ENCODE measurements around the gene RRP1B.
"Not testable (repeated sequence)": the region's sequence is repeated elsewhere in the genome, so short reads cannot be mapped to it uniquely, and the experiment has no call there.

The RRP1B gene

GRCh38 chr21:43676391-43676790 lies 17.0 kb downstream of the RRP1B start:
- DNase-seq: no peak

- no peak for DNase-seq
Observed at GRCh38 chr21:43679951-43680350, 20.6 kb downstream of the RRP1B start.

GRCh38 chr21:43680421-43680820 lies 21.1 kb downstream of the RRP1B start:
- not testable (repeated sequence) for DNase-seq

GRCh38 chr21:43681650-43682049 lies 22.3 kb downstream of the RRP1B start:
- DNase-seq: no peak

- no peak for DNase-seq
Observed at GRCh38 chr21:43684424-43684823, 25.1 kb downstream of the RRP1B start.

GRCh38 chr21:43686811-43687565 lies 27.6 kb downstream of the RRP1B start:
- no peak for DNase-seq

- no peak for DNase-seq
Observed at GRCh38 chr21:43687566-43688399, 28.4 kb downstream of the RRP1B start.

- no peak for DNase-seq
Observed at GRCh38 chr21:43688906-43689305, 29.5 kb downstream of the RRP1B start.

GRCh38 chr21:43689556-43690337 lies 30.4 kb downstream of the RRP1B start:
- DNase-seq: no peak

- no peak for DNase-seq
Observed at GRCh38 chr21:43690346-43690745, 31.0 kb downstream of the RRP1B start.

GRCh38 chr21:43691086-43691795 lies 31.9 kb downstream of the RRP1B start:
- no peak for DNase-seq

GRCh38 chr21:43691801-43692200 lies 32.4 kb downstream of the RRP1B start:
- no peak for DNase-seq

GRCh38 chr21:43692949-43693348 lies 33.6 kb downstream of the RRP1B start:
- DNase-seq: no peak

GRCh38 chr21:43693981-43694380 lies 34.6 kb downstream of the RRP1B start:
- DNase-seq: no peak

- DNase-seq: no peak
Observed at GRCh38 chr21:43694437-43695079, 35.2 kb downstream of the RRP1B start.

GRCh38 chr21:43696214-43696613 lies 36.9 kb downstream of the RRP1B start:
- DNase-seq: no peak

- DNase-seq: no peak
Observed at GRCh38 chr21:43697758-43698643, 38.6 kb downstream of the RRP1B start.

- not testable (repeated sequence) for DNase-seq
Observed at GRCh38 chr21:43699492-43699777, 40.1 kb downstream of the RRP1B start.

- no peak for DNase-seq
Observed at GRCh38 chr21:43699933-43700599, 40.7 kb downstream of the RRP1B start.

- DNase-seq: no peak
Observed at GRCh38 chr21:43701936-43702784, 42.8 kb downstream of the RRP1B start.
